GM21447 (cell line): ENCODE measurements around the gene CTCF.

Source experiments
- ATAC-seq: cut with Tn5 transposase; IDR thresholded peaks from one replicate; pipeline ENCODE4 v1.9.1; 2021; ENCODE audit not compliant: unreplicated experiment

Gene CTCF

DNA sequence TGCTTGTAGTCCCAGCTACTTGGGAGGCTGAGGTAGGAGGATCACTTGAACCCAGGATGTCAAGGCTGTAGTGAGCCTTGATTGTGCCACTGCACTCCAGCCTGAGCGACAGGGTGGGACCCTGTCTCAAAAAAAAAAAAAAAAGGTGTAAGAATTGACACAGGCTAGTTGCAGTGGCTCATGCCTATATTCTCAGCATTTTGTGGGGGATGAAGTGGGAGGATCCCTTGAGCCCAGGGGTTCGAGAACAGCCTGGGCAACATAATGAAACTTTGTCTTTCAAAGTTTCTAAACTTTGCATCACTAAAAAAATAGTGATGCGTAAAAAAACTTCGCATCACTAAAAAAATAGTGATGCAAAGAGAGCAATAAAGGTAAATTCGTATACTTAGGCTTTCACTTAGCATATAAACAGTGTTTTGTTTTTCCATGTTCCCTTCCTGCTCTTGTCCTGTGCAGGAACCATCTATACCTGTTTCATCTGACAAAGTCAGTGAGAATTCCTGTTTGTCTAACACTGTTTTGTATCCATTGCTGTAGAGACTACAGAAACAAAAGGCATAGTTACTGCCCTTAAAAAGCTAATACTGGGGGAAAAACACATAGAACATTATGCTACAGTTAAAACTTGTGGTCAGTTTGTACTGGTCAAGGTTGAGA is 32.1 kb downstream of the CTCF start:
- no peak for ATAC-seq

DNA sequence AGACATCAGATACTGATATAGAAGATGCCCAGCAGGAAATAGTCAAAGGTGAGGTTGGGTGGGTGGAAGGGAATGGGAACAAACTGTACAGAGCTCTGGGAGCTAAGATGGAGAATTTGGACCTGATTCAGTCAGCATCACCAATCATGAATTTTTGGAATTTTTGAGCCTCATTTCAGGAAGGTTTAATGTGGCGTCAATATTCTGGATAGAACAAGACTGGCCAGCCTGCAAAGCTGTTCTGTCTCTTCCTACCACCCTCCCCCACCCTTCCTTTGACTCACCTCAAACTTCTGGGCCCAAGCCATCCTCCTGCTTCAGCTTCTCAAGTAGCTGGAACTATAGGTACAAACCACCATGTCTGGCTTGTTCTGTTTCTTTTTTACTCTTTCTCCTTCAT is 32.6 kb downstream of the CTCF start:
- ATAC-seq: no peak

DNA sequence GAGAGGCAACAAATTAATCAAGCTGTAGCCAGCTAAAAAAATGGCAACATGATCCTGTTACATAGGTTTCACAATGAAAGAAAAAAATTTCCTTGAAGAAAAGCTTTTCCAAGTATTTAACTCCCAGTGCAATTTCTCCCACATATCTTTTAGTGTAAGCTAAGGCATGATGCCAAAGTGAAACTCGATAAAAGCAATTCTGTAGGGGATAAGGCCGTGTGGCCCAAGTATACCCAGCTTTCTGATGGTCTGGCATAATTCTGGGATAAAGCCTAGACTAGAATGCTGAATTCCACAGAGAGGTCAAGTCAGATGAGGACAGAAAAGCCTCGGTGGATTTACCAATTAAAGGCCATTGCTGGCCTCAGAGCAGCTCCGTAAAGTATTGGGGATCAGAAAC is 36.2 kb downstream of the CTCF start:
- ATAC-seq: no peak

DNA sequence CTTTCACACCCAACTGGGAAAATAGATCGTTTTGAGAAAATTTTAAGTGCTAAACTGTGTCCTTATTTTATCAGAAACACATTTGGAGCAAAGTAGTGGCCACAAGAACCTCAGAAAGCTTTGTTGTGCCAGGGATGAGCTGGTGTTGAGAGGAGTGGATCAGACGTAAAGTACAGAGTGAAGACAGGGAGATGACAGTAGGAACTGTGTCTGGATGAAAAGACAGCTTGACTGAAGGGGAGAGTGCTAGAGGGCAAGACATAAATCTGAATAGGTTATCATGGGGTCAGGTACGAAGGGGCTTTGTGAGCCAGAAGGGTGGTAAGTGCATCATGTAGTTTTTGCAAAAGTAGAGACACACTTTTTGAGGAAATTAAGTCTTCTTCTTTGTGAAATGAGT is 43.3 kb downstream of the CTCF start:
- ATAC-seq: no peak

DNA sequence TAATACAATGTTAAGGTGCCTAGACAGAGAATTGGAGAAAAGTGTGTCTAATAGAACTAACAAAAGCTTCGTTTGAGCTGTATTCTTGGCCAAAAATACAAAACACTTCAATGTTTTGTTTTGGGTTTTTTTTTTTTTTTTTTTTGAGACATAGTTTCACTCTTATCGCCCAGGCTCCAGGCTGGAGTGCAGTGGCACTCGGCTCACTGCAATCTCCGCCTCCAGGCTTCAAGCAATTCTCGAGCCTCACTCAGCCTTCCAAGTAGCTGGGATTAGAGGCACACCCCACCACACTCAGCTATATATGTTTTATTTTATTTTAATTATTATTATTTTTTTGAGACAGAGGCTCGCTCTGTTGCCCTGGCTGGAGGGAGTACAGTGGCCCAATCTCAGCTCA is 44.3 kb downstream of the CTCF start:
- no peak for ATAC-seq

DNA sequence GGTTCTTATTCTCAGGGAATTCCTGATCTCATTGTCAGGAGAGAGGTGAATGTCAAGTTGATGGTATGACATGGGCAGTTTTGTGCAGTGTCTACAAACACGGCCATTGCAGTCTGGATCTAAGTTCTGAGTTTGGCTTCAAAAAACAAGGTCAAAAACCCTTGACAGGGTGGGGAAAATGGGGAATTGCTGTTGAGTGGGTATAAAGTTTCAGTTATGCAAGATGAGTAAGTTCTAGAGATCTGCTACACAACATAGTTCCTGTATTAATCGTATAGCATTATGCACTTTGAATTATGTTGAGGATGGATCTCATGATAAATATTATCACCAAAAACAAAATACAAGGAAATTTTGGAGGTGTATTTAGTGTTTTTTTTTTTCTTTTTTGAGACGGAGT is 46.0 kb downstream of the CTCF start:
- ATAC-seq: no peak

DNA sequence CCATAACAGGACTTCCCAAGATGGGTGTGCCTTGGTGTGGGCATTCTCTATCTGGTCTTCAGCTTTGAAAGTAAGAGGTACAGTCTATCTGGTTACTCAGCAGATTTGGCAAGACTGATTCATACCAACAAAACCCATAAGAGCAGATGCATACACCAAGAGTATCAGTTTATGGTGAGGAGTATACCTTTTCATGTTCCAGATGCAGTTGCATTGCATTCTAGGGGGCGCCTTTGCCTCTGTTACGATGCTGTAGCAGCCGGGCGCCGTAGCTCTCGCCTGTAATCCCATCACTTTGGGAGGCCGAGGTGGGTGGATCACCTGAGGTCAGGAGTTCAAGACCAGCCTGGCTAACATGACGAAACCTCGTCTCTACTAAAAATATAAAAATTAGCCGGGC is 51.5 kb downstream of the CTCF start:
- no peak for ATAC-seq

DNA sequence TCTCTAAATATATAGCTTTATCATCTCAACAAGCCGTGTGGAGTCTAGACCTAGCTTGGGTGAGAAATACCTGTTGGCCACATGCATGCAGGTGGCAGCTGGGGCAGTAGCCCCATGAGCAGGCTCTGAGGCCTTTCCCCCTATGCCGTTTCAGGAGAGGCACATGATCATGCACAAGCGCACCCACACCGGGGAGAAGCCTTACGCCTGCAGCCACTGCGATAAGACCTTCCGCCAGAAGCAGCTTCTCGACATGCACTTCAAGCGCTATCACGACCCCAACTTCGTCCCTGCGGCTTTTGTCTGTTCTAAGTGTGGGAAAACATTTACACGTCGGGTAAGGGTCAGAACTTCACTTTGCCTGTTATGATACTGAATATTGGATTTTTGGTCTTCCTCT is 65.9 kb downstream of the CTCF start:
- ATAC-seq: no peak

DNA sequence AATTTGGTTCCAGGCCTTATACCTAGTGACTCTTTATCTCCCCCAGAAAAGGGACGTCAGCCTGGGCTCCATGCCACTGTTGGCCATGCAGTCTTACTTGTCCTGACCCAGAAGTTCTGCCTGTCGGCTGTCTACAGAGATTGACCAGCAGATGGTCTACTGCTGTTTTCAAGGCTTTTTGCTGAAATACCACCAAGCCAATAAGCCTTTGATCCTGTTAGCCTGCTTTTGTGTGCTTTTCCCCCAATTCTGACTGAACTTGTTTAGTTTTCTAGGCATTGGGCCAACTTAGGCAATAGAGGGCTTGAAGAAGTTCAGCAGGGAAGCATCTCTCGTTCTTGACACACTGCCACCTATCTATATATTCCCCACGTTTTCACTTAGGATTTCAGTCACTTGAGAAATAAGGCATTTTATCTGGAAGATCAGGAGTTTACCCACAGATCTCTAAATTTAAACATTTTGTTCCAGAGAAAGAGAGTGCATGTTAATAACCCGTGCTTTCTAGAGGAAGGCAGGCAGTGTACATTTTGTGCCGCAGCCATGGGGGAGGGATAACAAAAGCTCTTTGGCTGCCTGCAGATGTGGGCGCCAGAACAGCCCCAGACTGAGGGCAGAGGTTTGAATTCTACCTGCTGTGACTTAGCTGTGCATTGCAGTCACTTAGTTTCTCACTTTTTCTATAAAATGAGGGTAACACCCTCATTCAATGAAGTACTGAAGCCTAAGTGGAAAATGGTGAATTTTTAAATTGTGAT is 70.3 kb downstream of the CTCF start:
- ATAC-seq: no peak

DNA sequence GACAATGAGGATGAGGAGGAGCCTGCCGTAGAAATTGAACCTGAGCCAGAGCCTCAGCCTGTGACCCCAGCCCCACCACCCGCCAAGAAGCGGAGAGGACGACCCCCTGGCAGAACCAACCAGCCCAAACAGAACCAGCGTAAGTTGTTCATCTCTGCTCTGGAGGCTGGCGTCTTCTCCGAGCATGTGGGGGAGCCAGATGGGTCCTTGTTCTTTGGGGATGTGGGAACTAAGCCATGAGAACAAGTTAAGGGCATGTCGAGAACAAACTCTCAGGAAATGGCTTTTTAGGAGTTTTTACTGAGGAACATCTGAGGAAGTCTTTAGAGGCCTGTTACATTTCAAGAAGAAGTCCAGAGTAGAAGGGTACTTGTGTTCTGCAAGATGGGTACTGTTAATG is 74.4 kb downstream of the CTCF start:
- ATAC-seq: no peak

DNA sequence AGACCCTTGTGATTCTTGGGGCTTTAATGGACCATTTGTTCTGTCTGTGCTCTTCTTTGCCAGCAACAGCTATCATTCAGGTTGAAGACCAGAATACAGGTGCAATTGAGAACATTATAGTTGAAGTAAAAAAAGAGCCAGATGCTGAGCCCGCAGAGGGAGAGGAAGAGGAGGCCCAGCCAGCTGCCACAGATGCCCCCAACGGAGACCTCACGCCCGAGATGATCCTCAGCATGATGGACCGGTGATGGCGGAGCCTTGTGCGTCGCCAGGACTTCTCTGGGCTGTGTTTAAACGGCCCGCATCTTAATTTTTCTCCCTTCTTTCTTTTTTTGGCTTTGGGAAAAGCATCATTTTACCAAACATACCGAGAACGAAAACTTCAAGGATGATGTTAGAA is 75.3 kb downstream of the CTCF start:
- ATAC-seq: no peak

DNA sequence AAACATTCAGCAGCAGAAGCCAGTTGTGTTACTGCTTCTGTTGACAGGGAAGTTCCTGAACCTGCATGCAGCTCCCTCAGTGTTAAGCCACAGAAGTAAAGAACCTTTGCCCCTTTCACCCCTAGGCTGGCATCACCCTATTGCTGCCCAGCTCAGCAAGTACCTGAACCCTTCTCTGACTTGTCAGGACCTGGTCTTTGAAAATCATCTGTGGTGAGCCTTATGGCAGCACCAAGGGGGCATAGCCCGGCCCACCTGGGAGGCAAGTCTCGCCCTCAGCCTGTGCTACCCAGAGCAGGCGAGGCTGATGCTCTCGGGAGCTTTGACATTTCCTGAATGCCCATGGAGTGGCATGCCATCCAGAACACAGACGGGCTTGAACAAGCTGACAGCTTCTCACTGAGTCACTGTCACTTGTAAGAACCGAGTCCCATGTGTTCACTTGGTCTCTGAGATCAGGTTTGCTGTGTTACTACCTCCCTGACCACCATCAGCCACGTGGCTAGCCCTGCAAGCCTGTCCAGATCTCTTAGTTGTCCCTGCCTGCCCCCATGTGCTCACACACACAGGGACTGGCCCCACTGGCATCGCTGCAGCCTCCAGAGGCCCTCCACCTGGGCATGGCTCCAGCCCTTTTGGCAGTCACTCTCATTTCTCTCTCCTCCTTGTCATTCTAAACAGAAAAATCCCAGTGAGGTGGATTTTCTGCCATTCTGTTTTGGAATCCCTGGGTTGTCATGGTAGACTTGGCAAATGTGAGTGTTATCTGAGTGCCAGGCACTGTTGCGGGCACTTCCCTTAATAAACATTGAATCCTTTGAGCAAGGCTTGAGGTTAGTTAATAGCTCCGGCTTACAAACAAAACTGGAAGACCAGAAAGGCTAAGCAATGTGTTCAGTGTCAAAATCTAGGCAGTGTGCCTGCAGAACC is 79.7 kb downstream of the CTCF start:
- ATAC-seq: no peak

DNA sequence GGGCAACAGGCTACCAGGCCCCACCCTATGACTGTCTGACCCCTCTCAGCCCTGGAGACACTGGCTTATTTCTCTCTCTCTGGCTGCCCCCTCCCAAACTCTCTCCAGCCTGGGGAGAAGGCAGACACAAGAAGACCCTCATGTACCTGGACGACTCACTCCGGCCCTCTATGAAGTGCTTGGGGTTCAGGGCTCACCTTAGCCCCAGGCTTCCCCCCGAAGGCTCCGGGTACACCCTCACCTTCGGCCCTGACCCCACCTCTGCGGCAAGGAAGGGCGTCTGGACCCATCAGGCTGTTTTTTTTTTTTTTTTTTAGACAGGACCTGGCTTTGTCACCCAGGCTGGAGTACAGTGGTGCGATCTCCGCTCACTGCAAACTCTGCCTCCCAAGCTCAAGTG is 81.7 kb downstream of the CTCF start:
- ATAC-seq: no peak

DNA sequence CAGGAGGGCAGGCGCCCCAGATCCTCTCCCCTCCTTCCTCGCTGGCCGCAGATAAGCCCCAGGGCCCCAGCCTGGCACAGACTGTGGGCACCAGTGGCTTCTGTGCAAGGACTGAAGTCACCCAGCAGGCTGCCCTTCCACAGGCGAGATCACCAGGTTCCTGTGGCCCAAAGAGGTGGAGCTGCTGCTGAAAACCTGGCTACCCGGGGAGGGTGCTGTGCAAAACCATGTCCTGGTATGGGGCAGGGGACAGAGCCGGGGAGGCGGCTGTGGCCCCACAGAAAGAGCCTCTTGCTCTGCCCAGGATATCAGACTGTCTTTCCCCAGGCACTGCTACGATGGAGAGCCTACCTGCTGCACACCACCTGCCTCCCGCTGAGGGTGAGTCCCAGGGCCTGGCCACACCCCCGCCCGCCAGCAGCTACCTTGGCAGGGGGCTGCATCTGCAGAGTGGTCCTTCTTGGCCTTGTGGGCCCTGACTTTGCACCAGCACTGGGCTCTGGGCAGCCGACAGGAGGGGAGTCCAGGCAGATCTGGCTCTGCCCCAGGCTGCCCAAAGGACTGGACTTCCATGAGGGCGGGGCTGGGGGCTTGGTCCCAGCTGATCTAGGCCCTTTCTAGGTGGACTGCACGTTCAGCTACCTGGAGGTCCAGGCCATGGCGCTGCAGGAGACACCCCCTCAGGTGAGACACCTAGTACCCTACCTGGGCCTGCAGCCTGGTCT is 83.2 kb downstream of the CTCF start:
- ATAC-seq: peak; percentile 11

DNA sequence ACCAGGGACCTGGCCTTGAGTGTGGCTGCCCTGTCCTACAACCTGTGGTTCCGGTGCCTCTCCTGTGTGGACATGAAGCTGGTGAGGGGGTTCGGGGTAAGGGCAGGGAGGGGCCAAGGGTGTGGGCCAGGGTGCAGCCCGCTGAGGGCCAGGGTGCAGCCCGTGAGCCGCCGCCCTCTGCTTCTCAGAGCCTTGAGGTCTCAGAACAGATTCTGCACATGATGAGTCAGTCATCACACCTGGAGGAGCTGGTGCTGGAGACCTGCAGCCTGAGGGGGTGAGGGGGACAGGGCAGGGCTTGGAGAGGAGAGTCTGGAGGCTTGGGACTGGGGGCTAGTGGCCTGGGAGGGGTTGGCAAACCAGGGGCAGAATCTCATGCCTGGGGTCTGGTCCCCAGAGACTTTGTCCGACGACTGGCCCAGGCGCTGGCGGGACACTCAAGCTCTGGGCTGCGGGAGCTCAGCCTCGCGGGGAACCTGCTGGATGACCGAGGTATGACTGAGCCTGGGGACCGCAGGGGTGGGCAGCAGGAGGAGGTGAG is 84.9 kb downstream of the CTCF start:
- ATAC-seq: no peak

DNA sequence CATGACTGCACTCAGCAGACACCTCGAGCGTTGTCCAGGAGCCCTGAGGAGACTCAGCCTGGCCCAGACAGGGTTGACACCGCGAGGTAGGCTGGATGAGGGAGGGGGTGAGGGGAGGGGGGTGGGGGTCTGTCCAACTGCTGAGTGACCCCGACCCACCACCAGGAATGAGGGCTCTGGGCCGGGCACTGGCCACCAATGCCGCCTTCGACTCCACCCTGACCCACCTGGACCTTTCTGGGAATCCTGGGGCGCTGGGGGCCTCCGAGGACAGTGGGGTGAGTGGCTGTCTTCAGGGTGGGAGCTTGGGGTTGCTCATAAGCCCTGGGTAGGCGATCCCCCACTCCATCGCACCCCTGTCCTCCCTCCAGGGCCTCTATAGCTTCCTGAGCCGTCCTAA is 85.4 kb downstream of the CTCF start:
- no peak for ATAC-seq

DNA sequence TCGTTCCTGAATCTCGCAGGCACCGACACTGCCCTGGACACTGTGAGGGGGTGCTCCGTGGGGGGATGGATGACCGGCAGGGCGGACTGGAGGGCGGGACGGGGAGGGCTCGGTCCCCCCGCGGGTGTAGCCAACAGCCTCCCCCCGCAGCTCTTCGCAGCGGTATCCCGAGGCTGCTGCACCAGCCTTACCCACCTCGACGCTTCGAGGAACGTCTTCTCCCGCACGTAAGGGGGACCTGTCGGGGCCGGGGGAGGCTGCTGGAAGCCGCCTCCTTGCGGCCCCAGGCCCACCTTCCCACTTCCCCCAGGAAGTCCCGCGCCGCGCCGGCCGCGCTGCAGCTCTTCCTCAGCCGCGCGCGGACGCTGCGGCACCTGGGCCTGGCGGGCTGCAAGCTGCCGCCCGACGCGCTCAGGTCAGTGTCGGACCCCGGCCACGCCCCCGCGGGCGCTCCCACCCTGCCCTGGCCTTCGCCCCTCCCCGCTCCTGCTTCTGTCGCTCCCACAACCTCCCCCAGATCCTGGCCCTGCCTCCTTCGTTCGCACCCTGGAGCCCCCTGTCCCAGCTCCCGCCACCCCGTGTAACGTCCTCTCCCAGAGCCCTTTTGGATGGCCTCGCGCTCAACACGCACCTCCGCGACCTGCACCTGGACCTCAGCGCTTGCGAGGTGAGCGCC is 85.9 kb downstream of the CTCF start:
- ATAC-seq: no peak

DNA sequence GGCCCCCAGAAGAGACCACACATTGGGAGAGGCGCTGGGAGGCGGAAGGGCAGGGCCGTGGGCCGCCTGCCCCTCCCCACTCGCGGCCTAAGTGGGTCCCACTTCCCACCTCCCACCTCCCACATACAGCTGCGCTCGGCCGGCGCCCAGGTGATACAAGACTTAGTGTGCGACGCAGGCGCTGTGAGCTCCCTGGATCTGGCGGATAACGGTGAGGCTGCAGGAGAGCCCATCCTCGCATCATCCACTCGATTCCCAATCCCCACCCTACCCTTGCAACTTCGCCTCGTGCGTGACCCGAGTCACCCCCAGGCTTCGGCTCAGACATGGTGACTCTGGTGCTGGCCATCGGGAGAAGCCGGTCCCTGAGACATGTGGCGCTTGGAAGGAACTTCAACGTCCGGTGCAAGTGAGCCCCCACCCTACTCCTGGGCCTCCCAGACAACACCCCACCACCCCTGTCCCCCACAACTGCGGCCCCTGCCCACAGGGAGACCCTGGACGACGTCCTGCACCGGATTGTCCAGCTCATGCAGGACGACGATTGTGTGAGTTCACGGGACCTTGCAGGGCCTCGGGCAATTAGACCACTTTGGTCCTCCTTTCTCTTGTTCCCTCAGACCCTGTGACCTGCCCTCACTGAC is 86.6 kb downstream of the CTCF start:
- no peak for ATAC-seq

DNA sequence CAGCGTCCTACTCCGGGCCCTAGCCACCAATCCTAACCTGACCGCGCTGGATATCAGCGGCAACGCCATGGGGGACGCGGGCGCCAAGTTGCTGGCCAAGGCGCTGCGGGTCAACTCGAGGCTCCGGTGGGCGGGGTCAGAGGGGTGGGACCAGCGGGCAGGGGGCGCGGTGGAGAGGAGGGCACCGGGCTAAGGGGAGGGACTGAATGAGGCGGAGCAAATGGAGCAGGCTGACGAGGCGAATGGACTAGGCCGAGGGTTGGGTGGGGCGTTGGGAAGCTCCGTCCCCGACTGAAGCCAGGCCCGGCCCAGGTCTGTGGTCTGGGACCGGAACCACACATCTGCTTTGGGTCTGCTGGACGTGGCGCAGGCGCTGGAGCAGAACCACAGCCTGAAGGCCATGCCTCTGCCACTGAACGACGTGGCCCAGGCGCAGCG is 87.2 kb downstream of the CTCF start:
- ATAC-seq: no peak

DNA sequence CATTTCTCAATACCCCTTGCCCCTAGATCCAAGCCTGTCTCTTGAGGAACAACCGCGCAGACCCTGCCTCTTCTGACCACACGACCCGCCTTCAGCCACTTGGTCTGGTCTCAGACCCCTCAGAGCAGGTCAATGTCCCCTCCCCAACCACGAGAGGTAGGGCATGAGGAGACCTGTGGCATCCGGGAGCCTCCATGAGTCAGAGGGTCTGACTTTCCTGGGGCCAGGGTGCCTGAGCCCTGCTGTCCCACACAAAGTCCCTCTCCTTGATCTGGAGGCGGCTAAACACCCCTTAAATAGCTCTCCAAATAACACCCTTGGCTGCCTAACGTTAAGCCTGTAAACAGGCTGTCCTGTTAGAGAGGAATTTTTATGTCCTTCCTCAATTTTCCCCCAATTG is 87.7 kb downstream of the CTCF start:
- ATAC-seq: no peak
